Measurements from ENCODE around the gene WNT7A.

Gene WNT7A

DNA sequence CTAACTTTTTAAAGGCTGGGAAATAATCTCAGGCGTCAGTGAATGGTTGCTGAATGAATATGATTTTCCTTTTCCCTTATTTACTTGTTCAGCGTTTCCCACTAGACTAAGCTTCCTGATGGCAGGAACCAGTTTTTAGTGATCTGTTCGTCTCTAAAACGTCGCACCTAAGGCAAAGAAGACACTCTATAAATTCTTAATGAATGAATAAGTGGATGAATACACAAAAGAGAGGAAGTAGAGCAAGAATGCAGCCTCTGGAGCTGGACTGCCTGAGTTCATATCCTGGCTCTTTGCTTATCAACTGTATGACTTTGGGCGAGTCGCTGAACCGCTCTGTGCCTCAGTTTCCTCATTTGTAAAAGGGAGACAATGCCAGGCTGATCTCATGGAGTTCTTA lies 38.7 kb downstream of the WNT7A start:
- whole genome bisulfite sequencing: 62% methylated on average over 6 of the region's 8 CpGs
- Histone ChIP-seq H2BK12ac (ENCODE audit: low read length in 2 of 2) (no peak overlapping the region), H3K27me3 (ENCODE audit: control insufficient read depth in 1 of 2, insufficient read depth in 1 of 2, low read length in 2 of 2) (peaks cover 0 to 30% of the 10 kb centered on the region in 2 experiments), H2AFZ (ENCODE audit: low read depth, low read length) (no peak overlapping the region), H2BK15ac (ENCODE audit: low read depth, poor library complexity, severe bottlenecking) (no peak overlapping the region), H3K4ac (ENCODE audit: low read depth in 1 of 2, low read length in 2 of 2) (no peak overlapping the region), H3K4me2 (ENCODE audit: low read length, poor library complexity, severe bottlenecking) (no peak overlapping the region), H3K36me3 (ENCODE audit: control insufficient read depth in 1 of 2, insufficient read depth in 2 of 2, low read depth in 1 of 2, low read length in 2 of 2) (no peaks in the 10 kb centered on the region), H3K9me3 (ENCODE audit: control insufficient read depth, low read length) (no peaks in the 10 kb centered on the region), H3K4me3 (ENCODE audit: insufficient read depth in 1 of 2, low read depth in 1 of 2, low read length in 2 of 2) (no peak overlapping the region), H3K4me1 (ENCODE audit: control insufficient read depth, insufficient read depth, low read depth, low read length) (no peaks in the 10 kb centered on the region), H4K91ac (ENCODE audit: low read length) (no peak overlapping the region), H2BK5ac (ENCODE audit: low read depth, low read length, poor library complexity, severe bottlenecking) (no peak overlapping the region), H3K9ac (ENCODE audit: low read length) (no peak overlapping the region), H3K27ac (ENCODE audit: low read length, poor library complexity, severe bottlenecking) (no peak overlapping the region), H3K14ac (ENCODE audit: low read length in 2 of 2) (no peak overlapping the region), H3K79me1 (replicated peaks; ENCODE audit: low read length, poor library complexity, severe bottlenecking) (no peaks in the 10 kb centered on the region), H3K18ac (ENCODE audit: low read depth in 1 of 2, low read length in 2 of 2) (no peak overlapping the region), H2BK120ac (ENCODE audit: low read depth, low read length) (no peak overlapping the region), H3K23ac (ENCODE audit: low read length in 2 of 2) (no peak overlapping the region), H2AK5ac (ENCODE audit: low read length, severe bottlenecking) (no peak overlapping the region), H4K8ac (ENCODE audit: low read length) (no peak overlapping the region)
- DNase-seq: no peak

DNA sequence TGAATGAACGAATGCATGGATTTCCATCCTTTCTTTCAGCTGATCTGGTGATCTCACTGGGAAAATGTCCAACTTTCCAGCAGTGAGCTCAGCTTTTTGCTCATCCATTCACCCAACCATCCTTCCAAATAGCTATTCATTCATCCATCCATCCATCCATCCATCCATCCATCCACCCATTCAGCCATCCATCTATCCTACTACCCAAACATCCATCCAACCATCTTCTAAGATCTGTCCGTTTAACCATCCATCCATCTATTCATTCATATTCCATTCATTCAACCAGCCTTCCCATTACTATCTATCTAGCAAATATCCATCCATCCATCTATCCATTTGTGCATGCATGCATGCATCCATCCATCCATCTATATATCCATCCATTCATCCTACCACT lies 39.4 kb downstream of the WNT7A start:
- H3K27me3 ChIP-seq (ENCODE audit: control insufficient read depth in 1 of 2, insufficient read depth in 1 of 2, low read length in 2 of 2): peaks cover 0 to 24% of the 10 kb centered on the region in 2 experiments
- H4K91ac ChIP-seq (ENCODE audit: low read length): no peak overlapping the region
- H2AFZ ChIP-seq (ENCODE audit: low read depth, low read length): no peak overlapping the region
- no peak overlapping the region for H2BK15ac ChIP-seq (ENCODE audit: low read depth, poor library complexity, severe bottlenecking)
- no peak overlapping the region for H3K4ac ChIP-seq (ENCODE audit: low read depth in 1 of 2, low read length in 2 of 2)
- no peaks in the 10 kb centered on the region for H3K36me3 ChIP-seq (ENCODE audit: control insufficient read depth in 1 of 2, insufficient read depth in 2 of 2, low read depth in 1 of 2, low read length in 2 of 2)
- no peak for DNase-seq
- no peak overlapping the region for H2BK5ac ChIP-seq (ENCODE audit: low read depth, low read length, poor library complexity, severe bottlenecking)
- H3K27ac ChIP-seq (ENCODE audit: low read length, poor library complexity, severe bottlenecking): no peak overlapping the region
- H2AK5ac ChIP-seq (ENCODE audit: low read length, severe bottlenecking): no peak overlapping the region
- no peak overlapping the region for H3K9ac ChIP-seq (ENCODE audit: low read length)
- H3K23ac ChIP-seq (ENCODE audit: low read length in 2 of 2): no peak overlapping the region
- no peak overlapping the region for H3K18ac ChIP-seq (ENCODE audit: low read depth in 1 of 2, low read length in 2 of 2)
- no peak overlapping the region for H3K4me3 ChIP-seq (ENCODE audit: insufficient read depth in 1 of 2, low read depth in 1 of 2, low read length in 2 of 2)
- no peaks in the 10 kb centered on the region for H3K79me1 ChIP-seq (replicated peaks; ENCODE audit: low read length, poor library complexity, severe bottlenecking)
- no peak overlapping the region for H3K4me2 ChIP-seq (ENCODE audit: low read length, poor library complexity, severe bottlenecking)
- H3K9me3 ChIP-seq (ENCODE audit: control insufficient read depth, low read length): no peaks in the 10 kb centered on the region
- H3K4me1 ChIP-seq (ENCODE audit: control insufficient read depth, insufficient read depth, low read depth, low read length): no peaks in the 10 kb centered on the region
- H4K8ac ChIP-seq (ENCODE audit: low read length): no peak overlapping the region
- H2BK12ac ChIP-seq (ENCODE audit: low read length in 2 of 2): no peak overlapping the region
- H3K14ac ChIP-seq (ENCODE audit: low read length in 2 of 2): no peak overlapping the region
- H2BK120ac ChIP-seq (ENCODE audit: low read depth, low read length): no peak overlapping the region
- 78% methylated on average over 2 of the region's 2 CpGs for WGBS

- no peak overlapping the region for H3K4me2 ChIP-seq (ENCODE audit: low read length, poor library complexity, severe bottlenecking)
- 52% methylated on average over 5 of the region's 5 CpGs for WGBS
These were observed 40.0 kb downstream of the WNT7A start for GRCh38 chr3:13839726-13840340.

DNA sequence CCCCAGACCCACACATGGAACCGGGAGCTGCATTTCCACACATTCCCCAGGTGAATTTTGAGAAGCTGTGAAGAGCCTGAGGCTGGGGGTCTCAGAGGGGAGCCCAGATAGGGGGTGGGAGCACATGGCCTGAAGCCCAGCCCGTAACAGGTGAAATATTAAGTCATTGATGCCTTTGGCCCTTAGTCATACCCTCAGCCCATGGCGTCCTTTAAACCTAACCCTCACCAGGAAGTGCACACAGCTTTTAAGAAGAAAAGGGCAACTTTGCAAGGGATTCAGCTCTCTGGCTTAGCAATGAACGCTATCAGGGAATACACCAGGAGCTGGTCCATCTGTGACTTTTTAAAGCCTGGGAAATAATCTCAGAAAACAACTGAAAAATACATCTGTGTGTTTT lies 40.6 kb downstream of the WNT7A start:
- Histone ChIP-seq H2BK120ac (ENCODE audit: low read depth, low read length) (no peak overlapping the region), H3K27me3 (ENCODE audit: control insufficient read depth in 1 of 2, insufficient read depth in 1 of 2, low read length in 2 of 2) (peaks cover 0 to 23% of the 10 kb centered on the region in 2 experiments), H3K27ac (ENCODE audit: low read length, poor library complexity, severe bottlenecking) (no peak overlapping the region), H3K79me1 (replicated peaks; ENCODE audit: low read length, poor library complexity, severe bottlenecking) (no peaks in the 10 kb centered on the region), H3K23ac (ENCODE audit: low read length in 2 of 2) (no peak overlapping the region), H3K9ac (ENCODE audit: low read length) (no peak overlapping the region), H2AK5ac (ENCODE audit: low read length, severe bottlenecking) (no peak overlapping the region), H3K4me3 (ENCODE audit: insufficient read depth in 1 of 2, low read depth in 1 of 2, low read length in 2 of 2) (no peak overlapping the region), H2BK5ac (ENCODE audit: low read depth, low read length, poor library complexity, severe bottlenecking) (no peak overlapping the region), H3K4me1 (ENCODE audit: control insufficient read depth, insufficient read depth, low read depth, low read length) (no peaks in the 10 kb centered on the region), H3K4ac (ENCODE audit: low read depth in 1 of 2, low read length in 2 of 2) (no peak overlapping the region), H2BK12ac (ENCODE audit: low read length in 2 of 2) (no peak overlapping the region), H4K8ac (ENCODE audit: low read length) (no peak overlapping the region), H3K4me2 (ENCODE audit: low read length, poor library complexity, severe bottlenecking) (no peak overlapping the region), H3K36me3 (ENCODE audit: control insufficient read depth in 1 of 2, insufficient read depth in 2 of 2, low read depth in 1 of 2, low read length in 2 of 2) (no peaks in the 10 kb centered on the region), H3K14ac (ENCODE audit: low read length in 2 of 2) (no peak overlapping the region), H4K91ac (ENCODE audit: low read length) (no peak overlapping the region), H3K9me3 (ENCODE audit: control insufficient read depth, low read length) (no peaks in the 10 kb centered on the region), H2BK15ac (ENCODE audit: low read depth, poor library complexity, severe bottlenecking) (no peak overlapping the region), H2AFZ (ENCODE audit: low read depth, low read length) (no peak overlapping the region), H3K18ac (ENCODE audit: low read depth in 1 of 2, low read length in 2 of 2) (no peak overlapping the region)
- no peak for DNase-seq
- WGBS: 61% methylated on average over 4 of the region's 4 CpGs

More at GRCh38 chr3:13839726-13840340, 40.0 kb downstream of the WNT7A start:
- Histone ChIP-seq H2BK12ac (ENCODE audit: low read length in 2 of 2) (no peak overlapping the region), H2BK120ac (ENCODE audit: low read depth, low read length) (no peak overlapping the region), H2AK5ac (ENCODE audit: low read length, severe bottlenecking) (no peak overlapping the region), H2BK5ac (ENCODE audit: low read depth, low read length, poor library complexity, severe bottlenecking) (no peak overlapping the region), H3K79me1 (replicated peaks; ENCODE audit: low read length, poor library complexity, severe bottlenecking) (no peaks in the 10 kb centered on the region), H3K9me3 (ENCODE audit: control insufficient read depth, low read length) (no peaks in the 10 kb centered on the region), H2AFZ (ENCODE audit: low read depth, low read length) (no peak overlapping the region), H3K36me3 (ENCODE audit: control insufficient read depth in 1 of 2, insufficient read depth in 2 of 2, low read depth in 1 of 2, low read length in 2 of 2) (no peaks in the 10 kb centered on the region), H4K8ac (ENCODE audit: low read length) (no peak overlapping the region), H3K14ac (ENCODE audit: low read length in 2 of 2) (no peak overlapping the region), H3K18ac (ENCODE audit: low read depth in 1 of 2, low read length in 2 of 2) (no peak overlapping the region), H3K4me3 (ENCODE audit: insufficient read depth in 1 of 2, low read depth in 1 of 2, low read length in 2 of 2) (no peak overlapping the region), H3K9ac (ENCODE audit: low read length) (no peak overlapping the region), H3K4ac (ENCODE audit: low read depth in 1 of 2, low read length in 2 of 2) (no peak overlapping the region), H3K23ac (ENCODE audit: low read length in 2 of 2) (no peak overlapping the region), H3K4me1 (ENCODE audit: control insufficient read depth, insufficient read depth, low read depth, low read length) (no peaks in the 10 kb centered on the region), H3K27me3 (ENCODE audit: control insufficient read depth in 1 of 2, insufficient read depth in 1 of 2, low read length in 2 of 2) (peaks cover 0 to 24% of the 10 kb centered on the region in 2 experiments), H3K27ac (ENCODE audit: low read length, poor library complexity, severe bottlenecking) (no peak overlapping the region), H4K91ac (ENCODE audit: low read length) (no peak overlapping the region), H2BK15ac (ENCODE audit: low read depth, poor library complexity, severe bottlenecking) (no peak overlapping the region)
- DNase-seq: no peak
